H1 (cell line): ENCODE measurements around the gene KHDC4. TPM values are rescaled to one million over a fixed set of nuclear protein-coding genes. Genes with fewer than 3 reads are reported as not detected.

ENCODE experiments used
- CTCF ChIA-PET: fragments of 300-600 bp; sonication (Branson Sonifier 250); formaldehyde crosslinking; loops from one replicate; lab custom pipeline; 2021; ENCODE audit not compliant: partially characterized antibody; lab: Charles Lee
- POLR2A ChIA-PET: fragments of 300-600 bp; sonication (Branson Sonifier 250); formaldehyde crosslinking; loops from one replicate; lab custom pipeline; 2021; ENCODE audit warnings: inconsistent platforms; ENCODE audit not compliant: partially characterized antibody; lab: Charles Lee
- DNase-seq, 2 experiments: peaks; one replicate each; pipeline versions ENCODE4 v3.0.0 to v3.0.0-alpha.2; 2010 to 2022; ENCODE audit warnings: low spot score in 2 of 2, low read depth in 1 of 2, mixed read lengths in 1 of 2
- FAIRE-seq: peaks from 2 replicates; lab custom pipeline; 2011; peaks lifted over from hg19 to GRCh38; lab: Jason Lieb, UNC
- H2AFZ ChIP-seq: 2 replicates; pipeline ENCODE4 v1.8.1; 2012; ENCODE audit warnings: low read length, inconsistent platforms
- H2AK5ac ChIP-seq: 2 replicates; pipeline ENCODE4 v1.6.1; 2013; ENCODE audit warnings: low read depth, low read length
- H2BK120ac ChIP-seq: replicated peaks from 2 replicates; pipeline ENCODE3; 2013; ENCODE audit warnings: low read depth, low read length, inconsistent platforms
- H2BK12ac ChIP-seq: 2 replicates; pipeline ENCODE4 v1.6.1; 2013; ENCODE audit warnings: low read depth, low read length
- H2BK15ac ChIP-seq: 2 replicates; pipeline ENCODE4 v1.6.1; 2013; ENCODE audit warnings: low read length
- H2BK20ac ChIP-seq: 2 replicates; pipeline ENCODE4 v1.6.1; 2013; ENCODE audit warnings: low read length
- H2BK5ac ChIP-seq: 2 replicates; pipeline ENCODE4 v1.6.1; 2013; ENCODE audit warnings: low read depth, low read length
- H3K14ac ChIP-seq: 2 replicates; pipeline ENCODE4 v1.6.1; 2013; ENCODE audit warnings: inconsistent platforms; ENCODE audit not compliant: insufficient read length
- H3K18ac ChIP-seq: 2 replicates; pipeline ENCODE4 v1.6.1; 2013; ENCODE audit warnings: low read length; ENCODE audit errors: extremely low read depth
- H3K23ac ChIP-seq: 2 replicates; pipeline ENCODE4 v1.6.1; 2013; ENCODE audit warnings: inconsistent platforms; ENCODE audit not compliant: insufficient read length
- H3K23me2 ChIP-seq: 2 replicates; pipeline ENCODE4 v1.6.1; 2013; ENCODE audit warnings: low read depth, low read length
- H3K27ac ChIP-seq: 2 replicates; pipeline ENCODE4 v1.6.1; 2011; ENCODE audit warnings: low read depth, low read length, inconsistent platforms
- H3K27me3 ChIP-seq, 4 experiments: replicated peaks in 1 of 4; 1 replicate in 1 of 4; 2 replicates in 3 of 4; pipeline versions ENCODE4 v1.6.1 to v1.8.1; 2011 to 2013; ENCODE audit warnings: low read length in 3 of 4, mild to moderate bottlenecking in 3 of 4, inconsistent platforms in 2 of 4, mixed read lengths in 2 of 4, moderate library complexity in 1 of 4; ENCODE audit not compliant: control insufficient read depth in 3 of 4, insufficient read depth in 3 of 4; ENCODE audit errors: extremely low read depth in 1 of 4
- H3K36me3 ChIP-seq, 4 experiments: 2 replicates each; pipeline versions ENCODE4 v1.6.1 to v1.8.1; 2011 to 2013; ENCODE audit warnings: mild to moderate bottlenecking in 4 of 4, low read length in 3 of 4, moderate library complexity in 2 of 4, control low read depth in 1 of 4, inconsistent platforms in 1 of 4; ENCODE audit not compliant: insufficient read depth in 4 of 4, control insufficient read depth in 2 of 4
- H3K4ac ChIP-seq: replicated peaks from 2 replicates; pipeline ENCODE3; 2013; ENCODE audit warnings: low read length, low read depth, mixed read lengths, inconsistent platforms; ENCODE audit not compliant: insufficient read length
- H3K4me1 ChIP-seq, 4 experiments: replicated peaks in 1 of 4; 1 replicate in 1 of 4; 2 replicates in 3 of 4; pipeline versions ENCODE4 v1.6.1 to v1.8.1; 2011 to 2013; ENCODE audit warnings: low read length in 3 of 4, inconsistent platforms in 2 of 4, mixed read lengths in 1 of 4; ENCODE audit not compliant: insufficient read depth in 4 of 4, control insufficient read depth in 3 of 4
- H3K4me2 ChIP-seq, 2 experiments: 2 replicates each; pipeline versions ENCODE4 v1.6.1 to v1.8.1; 2011 to 2013; ENCODE audit warnings: low read depth in 2 of 2, low read length in 2 of 2, control low read depth in 1 of 2, inconsistent platforms in 1 of 2, mild to moderate bottlenecking in 1 of 2; ENCODE audit not compliant: insufficient read depth in 1 of 2
- H3K4me3 ChIP-seq, 4 experiments: fragments of 200-600, 300-600 bp in 1 of 4; sonication (generic), shearing (Covaris generic), sonication (Bioruptor Twin) in 1 of 4; 2 replicates each; pipeline versions ENCODE4 v1.5.1 to v1.8.1; 2011 to 2016; ENCODE audit warnings: low read length in 4 of 4, low read depth in 3 of 4, control low read depth in 2 of 4, inconsistent platforms in 2 of 4, mild to moderate bottlenecking in 2 of 4, mixed read lengths in 1 of 4, moderate library complexity in 1 of 4; ENCODE audit not compliant: insufficient read depth in 2 of 4; ENCODE audit errors: extremely low read depth in 1 of 4
- H3K56ac ChIP-seq: replicated peaks from 2 replicates; pipeline ENCODE3; 2013; ENCODE audit warnings: low read depth, mild to moderate bottlenecking, mixed read lengths, low read length, inconsistent platforms; ENCODE audit not compliant: insufficient read length
- H3K79me1 ChIP-seq: 2 replicates; pipeline ENCODE4 v1.6.1; 2013; ENCODE audit warnings: low read depth, low read length, control low read depth
- H3K79me2 ChIP-seq, 2 experiments: 2 replicates each; pipeline versions ENCODE4 v1.6.1 to v1.8.1; 2012 to 2013; ENCODE audit warnings: low read length in 2 of 2, mild to moderate bottlenecking in 2 of 2, inconsistent platforms in 1 of 2; ENCODE audit not compliant: insufficient read depth in 2 of 2, control insufficient read depth in 1 of 2
- H3K9ac ChIP-seq, 4 experiments: replicated peaks in 1 of 4; 1 replicate in 1 of 4; 2 replicates in 3 of 4; pipeline versions ENCODE4 v1.6.1 to v1.8.1; 2011 to 2013; ENCODE audit warnings: low read depth in 3 of 4, low read length in 3 of 4, control low read depth in 2 of 4, mild to moderate bottlenecking in 2 of 4, moderate library complexity in 2 of 4, inconsistent platforms in 1 of 4; ENCODE audit errors: extremely low read depth in 1 of 4
- H3K9me3 ChIP-seq, 2 experiments: 2 replicates each; pipeline versions ENCODE4 v1.6.1 to v1.8.1; 2012 to 2013; ENCODE audit warnings: mild to moderate bottlenecking in 2 of 2, moderate library complexity in 2 of 2, control low read depth in 1 of 2, inconsistent platforms in 1 of 2, low read depth in 1 of 2, low read length in 1 of 2, mixed read lengths in 1 of 2; ENCODE audit not compliant: insufficient read depth in 2 of 2
- H4K20me1 ChIP-seq, 2 experiments: replicated peaks in 1 of 2; 2 replicates each; pipeline versions ENCODE3 to v1.8.1; 2011 to 2013; ENCODE audit warnings: inconsistent platforms in 2 of 2, low read length in 2 of 2, mild to moderate bottlenecking in 1 of 2; ENCODE audit not compliant: insufficient read depth in 2 of 2, control insufficient read depth in 1 of 2
- H4K5ac ChIP-seq: 2 replicates; pipeline ENCODE4 v1.6.1; 2013; ENCODE audit warnings: low read length, low read depth, mixed read lengths, inconsistent platforms; ENCODE audit not compliant: insufficient read length
- H4K8ac ChIP-seq: 2 replicates; pipeline ENCODE4 v1.8.0; 2013; ENCODE audit warnings: mild to moderate bottlenecking, moderate library complexity, low read length, inconsistent platforms; ENCODE audit not compliant: insufficient read depth; ENCODE audit errors: extremely low read depth
- H4K91ac ChIP-seq: replicated peaks from 2 replicates; pipeline ENCODE3; 2013; ENCODE audit warnings: low read length, mixed read lengths, inconsistent platforms; ENCODE audit not compliant: insufficient read length
- RAD21 ChIP-seq, 2 experiments: IDR thresholded peaks in 1 of 2; conservative IDR thresholded peaks in 1 of 2; 2 replicates each; pipeline ENCODE4 v1.6.1; 2011; ENCODE audit warnings: low read depth in 2 of 2, low read length in 2 of 2, improper control_type of control experiment in 1 of 2, inconsistent platforms in 1 of 2, mild to moderate bottlenecking in 1 of 2, moderate library complexity in 1 of 2
- SIN3A ChIP-seq, 2 experiments: IDR thresholded peaks in 1 of 2; conservative IDR thresholded peaks in 1 of 2; 2 replicates each; pipeline ENCODE4 v1.6.1; 2011 to 2012; ENCODE audit warnings: low read length in 2 of 2, improper control_type of control experiment in 1 of 2, low read depth in 1 of 2, mild to moderate bottlenecking in 1 of 2
- SP4 ChIP-seq: IDR thresholded peaks from 2 replicates; pipeline ENCODE4 v1.6.1; 2012; ENCODE audit warnings: low read length, inconsistent platforms
- TAF1 ChIP-seq: IDR thresholded peaks from 2 replicates; pipeline ENCODE4 v1.6.1; 2011; ENCODE audit warnings: mild to moderate bottlenecking, low read depth, low read length
- TAF7 ChIP-seq: optimal IDR thresholded peaks from 2 replicates; pipeline ENCODE3; 2011; ENCODE audit warnings: low read depth, mild to moderate bottlenecking, inconsistent platforms, low read length, moderate library complexity, borderline replicate concordance
- WGBS, 2 experiments: shearing (Covaris generic) in 1 of 2; methylation state at CpG; one replicate each; pipeline versions ENCODE4 v1.1.6 to v1.1.7; 2013 to 2015; ENCODE audit warnings: low lambda C conversion rate in 2 of 2, mixed read lengths in 2 of 2, inconsistent platforms in 1 of 2, low coverage in 1 of 2, missing lambda C conversion rate in 1 of 2; ENCODE audit not compliant: insufficient replicate concordance in 2 of 2, insufficient coverage in 1 of 2, insufficient read length in 1 of 2; ENCODE audit errors: extremely low coverage in 1 of 2, missing lambda C conversion rate in 1 of 2; 5-methylcytosine and 5-hydroxymethylcytosine counted together
- polyA plus RNA-seq, 7 experiments: library from polyadenylated mRNA; depleted of rRNA in 3 of 7; stranded (reverse) in 5 of 7; unstranded in 2 of 7; fragments of >200 nt in 5 of 7; fragments of 200-250 nt in 2 of 7; gene quantifications; 1 replicate in 5 of 7; 2 replicates in 1 of 7; 4 replicates in 1 of 7; pipeline versions ENCODE4 v1.2.1 to v1.2.3, GENCODE V29; 2011 to 2013; ENCODE audit warnings: missing spikeins in 2 of 7, mixed read lengths in 2 of 7
- total RNA-seq: library from RNA; stranded (reverse); fragmentation: NEBNext Ultra II Directional; extraction: Animal tissue kit (Norgen Biotek cat#: 25700); gene quantifications from 2 replicates; pipeline ENCODE4 v1.2.1, GENCODE V29; 2021
- TF ChIP-seq, protein P1 (sequence below): IDR thresholded peaks from 2 replicates; pipeline ENCODE4 v1.6.1; 2012; ENCODE audit warnings: low read length, inconsistent platforms
- TF ChIP-seq, protein P2 (sequence below), 3 experiments: IDR thresholded peaks; 1 replicate in 2 of 3; 2 replicates in 1 of 3; pipeline versions ENCODE4 v1.5.1 to v1.6.1; 2011; ENCODE audit warnings: low read length in 3 of 3, mild to moderate bottlenecking in 3 of 3, inconsistent platforms in 2 of 3, low read depth in 1 of 3, moderate library complexity in 1 of 3; ENCODE audit not compliant: insufficient read depth in 1 of 3; ENCODE audit errors: control extremely low read depth in 1 of 3

The KHDC4 gene
- total and polyA plus RNA-seq, 2 of the 8 experiments (the other 6 are each of a cell fraction or from before 2014, with no cell fraction given), result 56.6 to 81.1 TPM

- no peak overlapping the region for H3K4ac ChIP-seq
- no peak overlapping the region for H4K8ac ChIP-seq
- H4K5ac ChIP-seq, result no peak overlapping the region
- no peak overlapping the region for H4K91ac ChIP-seq
- 88% methylated on average over 9 of the region's 9 CpGs; no CpG with 5 or more reads in 1 of the 2 experiments for WGBS, 2 experiments
- no peak for DNase-seq
- FAIRE-seq, result no peak
- H4K20me1 ChIP-seq, result peaks cover 8 to 30% of the 10 kb centered on the region in 2 experiments
- H2BK15ac ChIP-seq, result no peak overlapping the region
- H3K79me1 ChIP-seq, result peaks cover 21% of the 10 kb centered on the region
- no peak overlapping the region for H2AFZ ChIP-seq
- H3K79me2 ChIP-seq, result peaks cover 0 to 34% of the 10 kb centered on the region in 2 experiments; a peak in 2 of 4 replicates
- CTCF ChIA-PET, result interaction anchor here (0.7 to 6.7 kb wide), 17 partner anchors 10 to 311 kb away, joined by 3 to 79 read pairs (median 4); partner anchors contain the start of genes ARHGEF2, LAMTOR2 and UBQLN4
- H2AK5ac ChIP-seq, result no peak overlapping the region
- no peaks in the 10 kb centered on the region for H3K9me3 ChIP-seq
- no peaks in the 10 kb centered on the region for H3K27me3 ChIP-seq
- no peak overlapping the region for H2BK20ac ChIP-seq
- H2BK5ac ChIP-seq, result no peak overlapping the region
- no peak overlapping the region for H3K18ac ChIP-seq
- H2BK120ac ChIP-seq, result no peak overlapping the region
- POLR2A ChIA-PET, result interaction anchor here (1.4 to 16.7 kb wide), 2 partner anchors 10 to 19 kb away, joined by 7 to 282 read pairs; partner anchors contain the start of gene ARHGEF2
- H3K14ac ChIP-seq, result no peak overlapping the region
- H3K9ac ChIP-seq, result no peak overlapping the region
- no peak overlapping the region for H3K23ac ChIP-seq
- peaks cover 0 to 28% (median 15%) of the 10 kb centered on the region in 4 experiments; a peak in 6 of 7 replicates for H3K4me1 ChIP-seq
- H3K4me2 ChIP-seq, result no peak overlapping the region
- H3K4me3 ChIP-seq, result no peak overlapping the region
- H3K27ac ChIP-seq, result peak overlapping the region; percentile 33; the same call in 1 of the 2 replicates
- no peak overlapping the region for H2BK12ac ChIP-seq
- no peak overlapping the region for H3K56ac ChIP-seq
- no peaks in the 10 kb centered on the region for H3K23me2 ChIP-seq
- H3K36me3 ChIP-seq, result peaks cover 34 to 59% (median 49%) of the 10 kb centered on the region in 4 experiments
- peak in 1 of 2 experiments; percentile 43; a peak in 1 of 4 replicates for TF ChIP-seq SIN3A (conservative IDR thresholded peaks at IDR 0.05 in 1 of 2, IDR thresholded peaks at IDR 0.05 in 1 of 2; ENCODE audit: low read depth in 1 of 2, low read length in 2 of 2)
- TF ChIP-seq, protein P1, sequence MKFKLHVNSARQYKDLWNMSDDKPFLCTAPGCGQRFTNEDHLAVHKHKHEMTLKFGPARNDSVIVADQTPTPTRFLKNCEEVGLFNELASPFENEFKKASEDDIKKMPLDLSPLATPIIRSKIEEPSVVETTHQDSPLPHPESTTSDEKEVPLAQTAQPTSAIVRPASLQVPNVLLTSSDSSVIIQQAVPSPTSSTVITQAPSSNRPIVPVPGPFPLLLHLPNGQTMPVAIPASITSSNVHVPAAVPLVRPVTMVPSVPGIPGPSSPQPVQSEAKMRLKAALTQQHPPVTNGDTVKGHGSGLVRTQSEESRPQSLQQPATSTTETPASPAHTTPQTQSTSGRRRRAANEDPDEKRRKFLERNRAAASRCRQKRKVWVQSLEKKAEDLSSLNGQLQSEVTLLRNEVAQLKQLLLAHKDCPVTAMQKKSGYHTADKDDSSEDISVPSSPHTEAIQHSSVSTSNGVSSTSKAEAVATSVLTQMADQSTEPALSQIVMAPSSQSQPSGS, result no peak
- no peak for TF ChIP-seq TAF7
- no peak for TF ChIP-seq TAF1
- TF ChIP-seq, protein P2, sequence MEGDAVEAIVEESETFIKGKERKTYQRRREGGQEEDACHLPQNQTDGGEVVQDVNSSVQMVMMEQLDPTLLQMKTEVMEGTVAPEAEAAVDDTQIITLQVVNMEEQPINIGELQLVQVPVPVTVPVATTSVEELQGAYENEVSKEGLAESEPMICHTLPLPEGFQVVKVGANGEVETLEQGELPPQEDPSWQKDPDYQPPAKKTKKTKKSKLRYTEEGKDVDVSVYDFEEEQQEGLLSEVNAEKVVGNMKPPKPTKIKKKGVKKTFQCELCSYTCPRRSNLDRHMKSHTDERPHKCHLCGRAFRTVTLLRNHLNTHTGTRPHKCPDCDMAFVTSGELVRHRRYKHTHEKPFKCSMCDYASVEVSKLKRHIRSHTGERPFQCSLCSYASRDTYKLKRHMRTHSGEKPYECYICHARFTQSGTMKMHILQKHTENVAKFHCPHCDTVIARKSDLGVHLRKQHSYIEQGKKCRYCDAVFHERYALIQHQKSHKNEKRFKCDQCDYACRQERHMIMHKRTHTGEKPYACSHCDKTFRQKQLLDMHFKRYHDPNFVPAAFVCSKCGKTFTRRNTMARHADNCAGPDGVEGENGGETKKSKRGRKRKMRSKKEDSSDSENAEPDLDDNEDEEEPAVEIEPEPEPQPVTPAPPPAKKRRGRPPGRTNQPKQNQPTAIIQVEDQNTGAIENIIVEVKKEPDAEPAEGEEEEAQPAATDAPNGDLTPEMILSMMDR (IDR thresholded peaks at IDR 0.05; ENCODE audit: control extremely low read depth in 1 of 3, insufficient read depth in 1 of 3, low read depth in 1 of 3, low read length in 3 of 3), result peak; percentile 62 to 65 (median 63)
- TF ChIP-seq RAD21 (IDR thresholded peaks at IDR 0.05 in 1 of 2, conservative IDR thresholded peaks at IDR 0.05 in 1 of 2; ENCODE audit: low read depth in 2 of 2, low read length in 2 of 2), result peak; percentile 78 to 85
- TF ChIP-seq SP4, result no peak
Observed at GRCh38 chr1:155966135-155966534, 31.9 kb upstream of the KHDC4 start.
